ENCODE results near the gene PAQR4.

The PAQR4 gene

GRCh38 chr16:2964475-2965336, 4.4 kb upstream of the PAQR4 start:
- no peak for DNase-seq (ENCODE audit: low spot score)

GRCh38 chr16:2966043-2966807, 2.9 kb upstream of the PAQR4 start:
- DNase-seq (ENCODE audit: low spot score), result no peak

- no peak for DNase-seq (ENCODE audit: low spot score)
Observed at GRCh38 chr16:2966808-2967191, 2.3 kb upstream of the PAQR4 start.

- no peak for DNase-seq (ENCODE audit: low spot score)
Observed at GRCh38 chr16:2967211-2967631, 1.9 kb upstream of the PAQR4 start.

GRCh38 chr16:2967721-2968161, 1.4 kb upstream of the PAQR4 start:
- no peak for DNase-seq (ENCODE audit: low spot score)

- DNase-seq (ENCODE audit: low spot score), result no peak
Observed at GRCh38 chr16:2968368-2968737, 795 bp upstream of the PAQR4 start.

GRCh38 chr16:2969545-2970521, 685 bp downstream of the PAQR4 start:
- peak; percentile 69 for DNase-seq (ENCODE audit: low spot score)

- DNase-seq (ENCODE audit: low spot score), result no peak
Observed at GRCh38 chr16:2970563-2970962, 1.4 kb downstream of the PAQR4 start.

GRCh38 chr16:2971134-2971984, 2.2 kb downstream of the PAQR4 start:
- no peak for DNase-seq (ENCODE audit: low spot score)

- DNase-seq (ENCODE audit: low spot score), result no peak
Observed at GRCh38 chr16:2971985-2972784, 3.0 kb downstream of the PAQR4 start.

- no peak for DNase-seq (ENCODE audit: low spot score)
Observed at GRCh38 chr16:2973093-2973492, 3.9 kb downstream of the PAQR4 start.

- DNase-seq (ENCODE audit: low spot score), result no peak
Observed at GRCh38 chr16:2973605-2974318, 4.6 kb downstream of the PAQR4 start.

GRCh38 chr16:2974319-2975056, 5.3 kb downstream of the PAQR4 start:
- no peak for DNase-seq (ENCODE audit: low spot score)

GRCh38 chr16:2975161-2975795, 6.1 kb downstream of the PAQR4 start:
- DNase-seq (ENCODE audit: low spot score), result no peak

GRCh38 chr16:2976201-2976600, 7.1 kb downstream of the PAQR4 start:
- DNase-seq (ENCODE audit: low spot score), result no peak

- no peak for DNase-seq (ENCODE audit: low spot score)
Observed at GRCh38 chr16:2976673-2977072, 7.5 kb downstream of the PAQR4 start.

GRCh38 chr16:2977440-2977839, 8.3 kb downstream of the PAQR4 start:
- DNase-seq (ENCODE audit: low spot score), result no peak

GRCh38 chr16:2979669-2980226, 10.6 kb downstream of the PAQR4 start:
- no peak for DNase-seq (ENCODE audit: low spot score)

Measured in kidney capillary endothelial cell (primary cell).